ENCODE data around the gene MTHFSD.

- TF ChIP-seq TAF1 (IDR thresholded peaks at IDR 0.05; ENCODE audit: low read depth) = no peak
- TF ChIP-seq EP300 (IDR thresholded peaks at IDR 0.05; ENCODE audit: borderline replicate concordance) = no peak
- TF ChIP-seq MAX (IDR thresholded peaks at IDR 0.05) = no peak
- TF ChIP-seq YY1 (IDR thresholded peaks at IDR 0.05; ENCODE audit: low read depth) = no peak
- no peak for TF ChIP-seq CREB1 (IDR thresholded peaks at IDR 0.05; ENCODE audit: low read depth)
- TF ChIP-seq CEBPB (IDR thresholded peaks at IDR 0.05) = no peak
- no peak for TF ChIP-seq REST (IDR thresholded peaks at IDR 0.05; ENCODE audit: low read depth)
- TF ChIP-seq FOXM1 (IDR thresholded peaks at IDR 0.05; ENCODE audit: borderline replicate concordance, low read depth) = no peak
- no peak for TF ChIP-seq ZBTB7A (IDR thresholded peaks at IDR 0.05; ENCODE audit: low read depth)
- no peak for TF ChIP-seq EGR1 (IDR thresholded peaks at IDR 0.05)
- no peak for TF ChIP-seq USF1 (IDR thresholded peaks at IDR 0.05)
Measured at GRCh38 chr16:86520317-86521210, 34.5 kb downstream of the MTHFSD start.

All from Ishikawa (cell line).